Karpas-422 (cell line): ENCODE measurements around the gene LIG4. TPM values are rescaled to one million over a fixed set of nuclear protein-coding genes. Genes with fewer than 3 reads are reported as not detected.

ENCODE experiments used
- DNase-seq: peaks from one replicate; pipeline ENCODE4 v3.0.0-alpha.2; 2015
- H2AFZ ChIP-seq: fragments of 200-600 bp; sonication (generic); 2 replicates; pipeline ENCODE4 v1.6.1; 2014; ENCODE audit warnings: antibody characterized with exemption, low read length, mixed read lengths
- H3K27ac ChIP-seq: fragments of 200-600 bp; sonication (generic); 2 replicates; pipeline ENCODE4 v1.5.1; 2014; ENCODE audit warnings: mild to moderate bottlenecking, low read length, moderate library complexity
- H3K27me3 ChIP-seq: fragments of 200-600 bp; sonication (generic); 2 replicates; pipeline ENCODE4 v1.6.1; 2014; ENCODE audit warnings: low read length, mixed read lengths
- H3K36me3 ChIP-seq: fragments of 200-600 bp; sonication (generic); 2 replicates; pipeline ENCODE4 v1.6.1; 2014; ENCODE audit warnings: low read length, mixed read lengths; ENCODE audit not compliant: insufficient read depth
- H3K4me1 ChIP-seq: fragments of 200-600 bp; sonication (generic); 2 replicates; pipeline ENCODE4 v1.6.1; 2014; ENCODE audit warnings: mild to moderate bottlenecking, low read length, mixed read lengths
- H3K4me2 ChIP-seq: fragments of 200-600 bp; sonication (generic); 2 replicates; pipeline ENCODE4 v1.6.1; 2014; ENCODE audit warnings: low read length, low read depth, mild to moderate bottlenecking; ENCODE audit not compliant: poor library complexity, severe bottlenecking
- H3K4me3 ChIP-seq: fragments of 200-600 bp; sonication (generic); 2 replicates; pipeline ENCODE4 v1.5.1; 2014; ENCODE audit warnings: mild to moderate bottlenecking, antibody characterized with exemption, low read length, mixed read lengths
- H3K79me2 ChIP-seq: fragments of 200-600 bp; sonication (generic); 2 replicates; pipeline ENCODE4 v1.6.1; 2014; ENCODE audit warnings: mild to moderate bottlenecking, low read length, mixed read lengths
- H3K9ac ChIP-seq: fragments of 200-600 bp; sonication (generic); 2 replicates; pipeline ENCODE4 v1.6.0; 2014; ENCODE audit warnings: low read length
- H3K9me2 ChIP-seq: fragments of 200-600 bp; sonication (generic), shearing (Covaris generic); replicated peaks from 2 replicates; pipeline ENCODE4 v1.6.0; 2014; ENCODE audit warnings: mild to moderate bottlenecking, low read length, moderate library complexity; ENCODE audit not compliant: insufficient read depth
- H3K9me3 ChIP-seq: fragments of 300-700, 200-600 bp; sonication (generic); 2 replicates; pipeline ENCODE4 v1.6.1; 2014; ENCODE audit warnings: low read length, mixed read lengths
- H4K20me1 ChIP-seq: fragments of 200-600 bp; sonication (generic); 2 replicates; pipeline ENCODE4 v1.6.1; 2014; ENCODE audit warnings: mild to moderate bottlenecking, antibody characterized with exemption, low read length, low read depth; ENCODE audit not compliant: insufficient read depth
- total RNA-seq: library from RNA; depleted of rRNA; stranded (reverse); fragments of >200 nt; shearing (Covaris generic); gene quantifications from 2 replicates; pipeline ENCODE4 v1.2.3, GENCODE V29; 2014; ENCODE audit warnings: low replicate concordance

The LIG4 gene
- total RNA-seq, 1 experiment from 2014 or later: 18.7 TPM

DNA sequence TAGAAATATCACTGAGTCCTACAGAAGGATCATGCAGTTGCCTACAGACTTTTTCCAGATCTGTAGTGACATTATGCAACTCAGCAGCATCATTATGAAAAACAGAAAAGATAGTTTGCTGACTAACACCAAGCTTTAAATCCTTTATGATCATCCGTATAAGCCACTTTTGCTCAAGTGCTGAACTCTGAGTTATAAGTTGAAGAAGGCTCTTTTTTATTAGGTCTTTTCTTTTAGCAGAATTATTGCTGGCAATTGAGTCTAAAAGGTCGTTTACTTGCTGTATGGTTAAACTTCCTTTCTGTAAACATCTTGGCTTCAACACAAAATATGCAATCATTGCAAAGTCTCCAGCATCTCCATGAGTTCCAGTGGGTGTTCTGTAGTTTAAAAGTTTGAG, 4.8 kb downstream of the LIG4 start:
- no peaks in the 10 kb centered on the region for H3K9me2 ChIP-seq
- H4K20me1 ChIP-seq: no peaks in the 10 kb centered on the region
- peaks cover 14% of the 10 kb centered on the region; the same call in 1 of the 2 replicates for H3K79me2 ChIP-seq
- no peaks in the 10 kb centered on the region for H3K27me3 ChIP-seq
- H3K36me3 ChIP-seq: peaks cover 24% of the 10 kb centered on the region
- DNase-seq: no peak
- no peak overlapping the region for H2AFZ ChIP-seq
- no peak overlapping the region for H3K27ac ChIP-seq
- no peaks in the 10 kb centered on the region for H3K9me3 ChIP-seq
- H3K9ac ChIP-seq: no peak overlapping the region
- no peak overlapping the region for H3K4me3 ChIP-seq
- peaks cover 25% of the 10 kb centered on the region for H3K4me1 ChIP-seq
- no peak overlapping the region for H3K4me2 ChIP-seq

GRCh38 chr13:108200781-108201398, 14.4 kb downstream of the LIG4 start:
- Histone ChIP-seq H3K9me2 (no peaks in the 10 kb centered on the region), H3K79me2 (no peaks in the 10 kb centered on the region), H2AFZ (no peak overlapping the region), H3K4me2 (no peak overlapping the region), H3K27me3 (no peaks in the 10 kb centered on the region), H3K4me3 (no peak overlapping the region), H3K9ac (no peak overlapping the region), H3K4me1 (peaks cover 3% of the 10 kb centered on the region; the same call in 1 of the 2 replicates), H4K20me1 (no peaks in the 10 kb centered on the region), H3K36me3 (no peaks in the 10 kb centered on the region), H3K9me3 (no peaks in the 10 kb centered on the region), H3K27ac (no peak overlapping the region)
- no peak for DNase-seq

DNA sequence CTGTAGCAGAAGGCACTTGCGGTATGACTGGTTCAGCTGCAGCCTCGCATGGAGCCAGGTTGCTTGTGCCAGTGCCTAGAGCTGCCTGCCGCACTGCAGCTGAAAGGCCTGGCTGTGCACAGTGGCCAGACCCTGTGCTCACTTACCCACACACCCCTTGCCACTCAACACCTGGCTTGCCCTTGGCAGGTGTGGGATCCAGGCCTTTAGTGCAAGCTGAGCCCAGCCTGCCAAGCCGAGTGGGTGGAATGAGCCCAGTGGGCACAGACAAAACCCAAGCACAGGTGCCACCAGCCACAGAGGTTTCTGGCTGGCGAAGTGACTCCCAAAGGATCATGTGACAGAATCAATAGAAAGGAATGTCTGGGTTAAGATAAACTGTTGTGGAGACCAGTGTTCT, 19.5 kb downstream of the LIG4 start:
- no peak overlapping the region for H3K4me3 ChIP-seq
- H3K9ac ChIP-seq: no peak overlapping the region
- DNase-seq: no peak
- H2AFZ ChIP-seq: no peak overlapping the region
- no peaks in the 10 kb centered on the region for H3K79me2 ChIP-seq
- no peaks in the 10 kb centered on the region for H3K4me1 ChIP-seq
- no peak overlapping the region for H3K27ac ChIP-seq
- H3K27me3 ChIP-seq: no peaks in the 10 kb centered on the region
- no peaks in the 10 kb centered on the region for H3K9me2 ChIP-seq
- no peaks in the 10 kb centered on the region for H3K36me3 ChIP-seq
- no peak overlapping the region for H3K4me2 ChIP-seq
- H4K20me1 ChIP-seq: no peaks in the 10 kb centered on the region
- no peaks in the 10 kb centered on the region for H3K9me3 ChIP-seq

DNA sequence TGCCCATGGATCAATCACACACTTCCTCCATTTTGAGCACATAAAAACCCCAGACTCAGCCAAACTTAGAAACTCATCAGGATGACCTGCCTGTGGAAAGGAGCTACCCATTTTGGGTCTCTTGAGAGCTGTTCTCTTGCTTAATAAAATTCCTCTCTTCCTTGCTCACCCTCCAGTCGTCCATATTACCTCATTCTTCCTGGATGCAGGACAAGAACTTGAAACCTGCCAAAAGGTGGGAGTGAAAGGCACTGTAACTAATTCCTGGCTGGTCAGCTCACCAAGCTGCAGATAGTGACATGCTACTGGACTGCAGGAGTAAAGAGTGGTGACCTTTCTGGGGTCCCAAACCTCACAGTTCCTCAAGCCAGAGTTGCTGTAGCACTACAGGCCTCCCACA, 20.2 kb downstream of the LIG4 start:
- Histone ChIP-seq H3K9ac (no peak overlapping the region), H4K20me1 (no peaks in the 10 kb centered on the region), H3K27me3 (no peaks in the 10 kb centered on the region), H2AFZ (no peak overlapping the region), H3K4me1 (no peaks in the 10 kb centered on the region), H3K9me3 (no peaks in the 10 kb centered on the region), H3K9me2 (no peaks in the 10 kb centered on the region), H3K36me3 (no peaks in the 10 kb centered on the region), H3K27ac (no peak overlapping the region), H3K4me3 (no peak overlapping the region), H3K4me2 (no peak overlapping the region), H3K79me2 (no peaks in the 10 kb centered on the region)
- DNase-seq: no peak

DNA sequence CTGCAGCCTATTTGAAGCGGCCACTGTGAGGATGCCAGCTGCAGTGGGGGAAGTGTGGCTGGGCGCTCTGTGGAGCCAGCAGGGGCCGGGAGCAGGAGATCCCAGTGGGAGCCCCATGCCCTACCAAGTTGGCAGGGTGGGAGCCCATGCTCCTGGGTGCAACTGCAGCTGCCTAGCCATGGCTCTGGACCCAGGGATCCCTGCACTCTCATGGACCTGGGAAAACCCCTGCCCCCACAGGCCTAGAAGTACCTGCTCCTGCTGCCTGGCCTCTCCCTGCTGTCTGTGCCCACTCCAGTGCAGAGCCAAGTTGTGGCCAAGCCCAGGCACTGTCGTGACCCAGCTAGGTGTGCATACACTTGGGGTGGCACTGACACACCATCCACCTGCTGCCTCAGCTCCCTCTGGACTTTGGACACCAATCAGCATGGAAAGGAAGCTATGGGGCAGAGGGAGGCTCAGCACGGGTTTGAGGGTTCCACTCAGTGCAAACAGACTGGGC, 20.9 kb downstream of the LIG4 start:
- no peak overlapping the region for H3K27ac ChIP-seq
- H3K9me2 ChIP-seq: no peaks in the 10 kb centered on the region
- H3K27me3 ChIP-seq: no peaks in the 10 kb centered on the region
- no peaks in the 10 kb centered on the region for H3K79me2 ChIP-seq
- no peak overlapping the region for H2AFZ ChIP-seq
- H3K4me1 ChIP-seq: no peaks in the 10 kb centered on the region
- H3K9ac ChIP-seq: no peak overlapping the region
- peaks cover 3% of the 10 kb centered on the region; the same call in 1 of the 2 replicates for H3K9me3 ChIP-seq
- H4K20me1 ChIP-seq: no peaks in the 10 kb centered on the region
- DNase-seq: no peak
- H3K4me3 ChIP-seq: no peak overlapping the region
- H3K4me2 ChIP-seq: no peak overlapping the region
- H3K36me3 ChIP-seq: no peaks in the 10 kb centered on the region

GRCh38 chr13:108193806-108194205, 21.5 kb downstream of the LIG4 start:
- Histone ChIP-seq H3K27ac (no peak overlapping the region), H3K36me3 (no peaks in the 10 kb centered on the region), H3K9me2 (no peaks in the 10 kb centered on the region), H3K9ac (no peak overlapping the region), H3K27me3 (no peaks in the 10 kb centered on the region), H3K9me3 (peaks cover 3% of the 10 kb centered on the region; the same call in 1 of the 2 replicates), H3K4me1 (no peaks in the 10 kb centered on the region), H2AFZ (no peak overlapping the region), H3K4me3 (no peak overlapping the region), H3K79me2 (no peaks in the 10 kb centered on the region), H3K4me2 (no peak overlapping the region), H4K20me1 (no peaks in the 10 kb centered on the region)
- no peak for DNase-seq

DNA sequence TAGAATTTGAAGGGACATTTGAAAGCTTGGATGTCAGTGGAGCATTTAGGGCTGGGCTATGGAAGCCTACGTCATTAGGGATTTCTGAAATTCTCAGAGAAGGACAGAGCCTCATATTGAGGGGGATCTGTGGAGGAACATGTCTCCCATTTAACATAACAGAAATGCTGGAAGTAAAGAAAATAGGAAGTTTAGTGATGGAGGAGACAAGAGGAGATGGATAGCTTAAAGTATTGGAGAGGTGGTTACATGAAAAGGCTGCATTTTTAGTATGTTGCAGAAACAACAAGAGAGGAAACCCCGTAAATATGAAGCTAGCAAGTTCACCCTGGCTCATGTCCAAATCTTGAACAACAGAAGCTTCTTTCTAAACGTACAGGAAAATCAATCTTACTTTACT, 24.4 kb downstream of the LIG4 start:
- no peak overlapping the region for H3K27ac ChIP-seq
- no peak for DNase-seq
- no peaks in the 10 kb centered on the region for H3K27me3 ChIP-seq
- no peaks in the 10 kb centered on the region for H3K79me2 ChIP-seq
- no peak overlapping the region for H3K9ac ChIP-seq
- H3K9me3 ChIP-seq: peaks cover 3% of the 10 kb centered on the region; the same call in 1 of the 2 replicates
- no peaks in the 10 kb centered on the region for H3K9me2 ChIP-seq
- no peak overlapping the region for H2AFZ ChIP-seq
- H3K4me2 ChIP-seq: no peak overlapping the region
- H4K20me1 ChIP-seq: no peaks in the 10 kb centered on the region
- H3K36me3 ChIP-seq: no peaks in the 10 kb centered on the region
- H3K4me1 ChIP-seq: no peaks in the 10 kb centered on the region
- no peak overlapping the region for H3K4me3 ChIP-seq

DNA sequence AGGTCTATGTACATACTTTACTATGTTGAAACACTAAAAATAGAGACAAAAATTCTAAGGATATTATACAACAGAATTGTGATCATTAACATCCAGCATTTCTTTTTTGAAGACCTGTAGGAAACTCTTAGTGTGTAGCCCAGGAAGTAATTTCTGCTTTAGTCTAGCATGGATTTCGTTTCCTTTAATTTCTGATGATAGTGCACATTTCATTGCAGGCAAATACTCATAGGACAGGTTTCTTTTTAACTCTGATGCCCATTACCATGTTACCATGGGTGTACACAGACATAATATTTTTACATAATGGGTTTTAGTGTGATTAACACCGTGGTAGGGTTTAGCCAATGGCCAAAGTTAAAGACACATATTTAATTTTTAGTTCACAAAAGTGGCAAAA, 27.1 kb downstream of the LIG4 start:
- Histone ChIP-seq H3K36me3 (no peaks in the 10 kb centered on the region), H3K9me2 (no peaks in the 10 kb centered on the region), H3K79me2 (no peaks in the 10 kb centered on the region), H3K27ac (no peak overlapping the region), H3K27me3 (no peaks in the 10 kb centered on the region), H3K4me2 (no peak overlapping the region), H3K9me3 (peaks cover 3% of the 10 kb centered on the region; the same call in 1 of the 2 replicates), H3K4me1 (no peaks in the 10 kb centered on the region), H2AFZ (no peak overlapping the region), H3K9ac (no peak overlapping the region), H3K4me3 (no peak overlapping the region), H4K20me1 (no peaks in the 10 kb centered on the region)
- no peak for DNase-seq
